ENCODE data around the gene SERPINA5.

The SERPINA5 gene

DNA sequence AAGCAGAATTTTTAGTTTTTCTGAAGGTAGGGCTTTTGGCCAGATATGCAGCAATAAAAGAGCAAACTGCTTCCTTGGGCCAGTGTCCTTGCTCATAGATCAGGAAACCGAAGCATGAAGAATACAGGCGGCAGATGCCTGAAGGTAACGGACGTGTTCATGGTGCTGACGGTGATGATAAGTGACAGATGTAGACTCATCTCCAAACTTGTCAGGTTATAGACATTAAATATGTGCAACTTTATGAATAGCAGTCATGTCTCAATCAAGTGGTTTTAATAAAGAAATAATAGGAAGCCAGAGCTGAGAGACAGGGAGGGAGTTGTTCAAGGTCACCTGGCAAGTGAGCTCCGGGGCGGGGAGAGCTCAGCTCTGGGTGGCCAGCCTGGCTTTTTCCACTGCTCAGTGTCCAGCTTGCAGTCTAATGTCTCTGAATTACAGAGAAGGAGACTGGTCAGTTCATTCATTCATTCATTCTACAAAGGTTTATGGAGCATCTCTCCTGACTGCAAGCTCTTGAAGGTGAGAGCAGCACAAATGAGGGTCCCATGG is 1.0 kb downstream of the SERPINA5 start:
- Histone ChIP-seq H3K4ac (ENCODE audit: low read depth in 1 of 2, low read length in 2 of 2) (no peak overlapping the region), H3K79me1 (replicated peaks; ENCODE audit: low read length, poor library complexity, severe bottlenecking) (no peaks in the 10 kb centered on the region), H3K4me3 (ENCODE audit: insufficient read depth in 1 of 2, low read depth in 1 of 2, low read length in 2 of 2) (no peak overlapping the region), H3K4me2 (ENCODE audit: low read length, poor library complexity, severe bottlenecking) (no peak overlapping the region), H3K36me3 (ENCODE audit: control insufficient read depth in 1 of 2, insufficient read depth in 2 of 2, low read depth in 1 of 2, low read length in 2 of 2) (no peaks in the 10 kb centered on the region), H2BK120ac (ENCODE audit: low read depth, low read length) (no peak overlapping the region), H3K23ac (ENCODE audit: low read length in 2 of 2) (no peak overlapping the region), H2AFZ (ENCODE audit: low read depth, low read length) (no peak overlapping the region), H3K18ac (ENCODE audit: low read depth in 1 of 2, low read length in 2 of 2) (no peak overlapping the region), H3K27me3 (ENCODE audit: control insufficient read depth in 1 of 2, insufficient read depth in 1 of 2, low read length in 2 of 2) (peaks cover 8 to 45% of the 10 kb centered on the region in 2 experiments), H3K14ac (ENCODE audit: low read length in 2 of 2) (no peak overlapping the region), H2BK5ac (ENCODE audit: low read depth, low read length, poor library complexity, severe bottlenecking) (no peak overlapping the region), H4K8ac (ENCODE audit: low read length) (no peak overlapping the region), H4K91ac (ENCODE audit: low read length) (no peak overlapping the region), H3K27ac (ENCODE audit: low read length, poor library complexity, severe bottlenecking) (no peak overlapping the region), H3K9ac (ENCODE audit: low read length) (no peak overlapping the region), H3K9me3 (ENCODE audit: control insufficient read depth, low read length) (no peaks in the 10 kb centered on the region), H2BK15ac (ENCODE audit: low read depth, poor library complexity, severe bottlenecking) (no peak overlapping the region), H3K4me1 (ENCODE audit: control insufficient read depth, insufficient read depth, low read depth, low read length) (no peaks in the 10 kb centered on the region), H2BK12ac (ENCODE audit: low read length in 2 of 2) (no peak overlapping the region), H2AK5ac (ENCODE audit: low read length, severe bottlenecking) (no peak overlapping the region)
- WGBS: 94% methylated on average over 6 of the region's 7 CpGs
- DNase-seq: no peak

DNA sequence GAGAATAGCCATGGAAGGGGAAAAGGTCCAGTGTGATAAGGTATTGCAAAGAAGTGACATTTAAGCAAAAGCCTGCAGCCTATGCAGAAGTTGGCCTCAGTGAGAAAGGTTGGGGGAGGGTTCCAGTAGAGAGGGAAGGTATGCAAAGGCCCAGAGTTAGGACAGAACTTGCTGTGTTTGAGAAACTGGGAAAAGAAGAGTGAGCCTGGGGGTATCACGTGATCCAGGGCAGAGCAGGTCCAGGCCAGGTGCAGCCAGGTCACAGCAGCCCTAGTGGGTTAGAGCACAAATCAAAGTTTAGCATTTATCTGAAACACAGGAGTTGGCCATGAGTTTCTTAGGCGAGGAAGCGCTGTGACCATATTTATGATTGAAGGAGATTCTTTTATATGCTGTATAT is 1.6 kb downstream of the SERPINA5 start:
- H3K4ac ChIP-seq (ENCODE audit: low read depth in 1 of 2, low read length in 2 of 2): no peak overlapping the region
- no peak overlapping the region for H3K9ac ChIP-seq (ENCODE audit: low read length)
- no peaks in the 10 kb centered on the region for H3K4me1 ChIP-seq (ENCODE audit: control insufficient read depth, insufficient read depth, low read depth, low read length)
- no peak overlapping the region for H2AK5ac ChIP-seq (ENCODE audit: low read length, severe bottlenecking)
- no peak for DNase-seq
- H3K27me3 ChIP-seq (ENCODE audit: control insufficient read depth in 1 of 2, insufficient read depth in 1 of 2, low read length in 2 of 2): peaks cover 11 to 48% of the 10 kb centered on the region in 2 experiments
- H4K91ac ChIP-seq (ENCODE audit: low read length): no peak overlapping the region
- H2AFZ ChIP-seq (ENCODE audit: low read depth, low read length): no peak overlapping the region
- no peak overlapping the region for H2BK15ac ChIP-seq (ENCODE audit: low read depth, poor library complexity, severe bottlenecking)
- H3K4me3 ChIP-seq (ENCODE audit: insufficient read depth in 1 of 2, low read depth in 1 of 2, low read length in 2 of 2): no peak overlapping the region
- H4K8ac ChIP-seq (ENCODE audit: low read length): no peak overlapping the region
- H3K9me3 ChIP-seq (ENCODE audit: control insufficient read depth, low read length): no peaks in the 10 kb centered on the region
- H3K79me1 ChIP-seq (replicated peaks; ENCODE audit: low read length, poor library complexity, severe bottlenecking): no peaks in the 10 kb centered on the region
- no peak overlapping the region for H2BK12ac ChIP-seq (ENCODE audit: low read length in 2 of 2)
- no peak overlapping the region for H2BK5ac ChIP-seq (ENCODE audit: low read depth, low read length, poor library complexity, severe bottlenecking)
- no peak overlapping the region for H3K14ac ChIP-seq (ENCODE audit: low read length in 2 of 2)
- H3K36me3 ChIP-seq (ENCODE audit: control insufficient read depth in 1 of 2, insufficient read depth in 2 of 2, low read depth in 1 of 2, low read length in 2 of 2): no peaks in the 10 kb centered on the region
- WGBS: 82% methylated on average over 3 of the region's 3 CpGs
- H3K18ac ChIP-seq (ENCODE audit: low read depth in 1 of 2, low read length in 2 of 2): no peak overlapping the region
- no peak overlapping the region for H2BK120ac ChIP-seq (ENCODE audit: low read depth, low read length)
- no peak overlapping the region for H3K23ac ChIP-seq (ENCODE audit: low read length in 2 of 2)
- no peak overlapping the region for H3K27ac ChIP-seq (ENCODE audit: low read length, poor library complexity, severe bottlenecking)
- H3K4me2 ChIP-seq (ENCODE audit: low read length, poor library complexity, severe bottlenecking): no peak overlapping the region

DNA sequence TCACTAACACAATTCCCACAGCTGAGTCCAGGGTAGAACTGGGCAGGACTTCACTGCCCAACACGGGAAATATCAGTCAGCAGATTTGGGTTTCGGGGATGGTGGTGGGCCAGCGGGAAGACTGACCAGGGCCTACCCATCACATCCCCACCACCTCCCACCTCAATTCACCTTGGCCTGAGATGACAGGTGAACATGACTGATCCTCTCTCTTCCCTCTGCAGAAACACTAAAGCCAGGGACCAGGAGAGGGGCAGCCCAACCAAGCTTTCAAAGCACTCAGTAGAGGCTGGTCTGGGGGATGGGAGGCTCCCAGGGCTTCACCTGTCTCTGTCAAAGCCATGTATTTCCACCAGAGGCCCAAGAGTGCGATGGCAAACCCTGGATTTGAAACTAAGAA is 2.3 kb downstream of the SERPINA5 start:
- DNase-seq: no peak
- 94% methylated on average over 3 of the region's 4 CpGs for WGBS
- H2BK15ac ChIP-seq (ENCODE audit: low read depth, poor library complexity, severe bottlenecking): no peak overlapping the region
- peaks cover 10 to 50% of the 10 kb centered on the region in 2 experiments for H3K27me3 ChIP-seq (ENCODE audit: control insufficient read depth in 1 of 2, insufficient read depth in 1 of 2, low read length in 2 of 2)
- peak overlapping the region; percentile 3 for H2AFZ ChIP-seq (ENCODE audit: low read depth, low read length)
- no peak overlapping the region for H2BK12ac ChIP-seq (ENCODE audit: low read length in 2 of 2)
- no peak overlapping the region for H4K8ac ChIP-seq (ENCODE audit: low read length)
- no peak overlapping the region for H3K18ac ChIP-seq (ENCODE audit: low read depth in 1 of 2, low read length in 2 of 2)
- H3K4me2 ChIP-seq (ENCODE audit: low read length, poor library complexity, severe bottlenecking): no peak overlapping the region
- no peak overlapping the region for H2BK5ac ChIP-seq (ENCODE audit: low read depth, low read length, poor library complexity, severe bottlenecking)
- no peak overlapping the region for H3K4me3 ChIP-seq (ENCODE audit: insufficient read depth in 1 of 2, low read depth in 1 of 2, low read length in 2 of 2)
- no peak overlapping the region for H3K14ac ChIP-seq (ENCODE audit: low read length in 2 of 2)
- no peak overlapping the region for H2BK120ac ChIP-seq (ENCODE audit: low read depth, low read length)
- no peaks in the 10 kb centered on the region for H3K36me3 ChIP-seq (ENCODE audit: control insufficient read depth in 1 of 2, insufficient read depth in 2 of 2, low read depth in 1 of 2, low read length in 2 of 2)
- H3K9me3 ChIP-seq (ENCODE audit: control insufficient read depth, low read length): no peaks in the 10 kb centered on the region
- no peak overlapping the region for H3K4ac ChIP-seq (ENCODE audit: low read depth in 1 of 2, low read length in 2 of 2)
- no peak overlapping the region for H2AK5ac ChIP-seq (ENCODE audit: low read length, severe bottlenecking)
- H3K9ac ChIP-seq (ENCODE audit: low read length): no peak overlapping the region
- no peak overlapping the region for H3K23ac ChIP-seq (ENCODE audit: low read length in 2 of 2)
- H3K4me1 ChIP-seq (ENCODE audit: control insufficient read depth, insufficient read depth, low read depth, low read length): no peaks in the 10 kb centered on the region
- no peak overlapping the region for H3K27ac ChIP-seq (ENCODE audit: low read length, poor library complexity, severe bottlenecking)
- no peaks in the 10 kb centered on the region for H3K79me1 ChIP-seq (replicated peaks; ENCODE audit: low read length, poor library complexity, severe bottlenecking)
- no peak overlapping the region for H4K91ac ChIP-seq (ENCODE audit: low read length)

DNA sequence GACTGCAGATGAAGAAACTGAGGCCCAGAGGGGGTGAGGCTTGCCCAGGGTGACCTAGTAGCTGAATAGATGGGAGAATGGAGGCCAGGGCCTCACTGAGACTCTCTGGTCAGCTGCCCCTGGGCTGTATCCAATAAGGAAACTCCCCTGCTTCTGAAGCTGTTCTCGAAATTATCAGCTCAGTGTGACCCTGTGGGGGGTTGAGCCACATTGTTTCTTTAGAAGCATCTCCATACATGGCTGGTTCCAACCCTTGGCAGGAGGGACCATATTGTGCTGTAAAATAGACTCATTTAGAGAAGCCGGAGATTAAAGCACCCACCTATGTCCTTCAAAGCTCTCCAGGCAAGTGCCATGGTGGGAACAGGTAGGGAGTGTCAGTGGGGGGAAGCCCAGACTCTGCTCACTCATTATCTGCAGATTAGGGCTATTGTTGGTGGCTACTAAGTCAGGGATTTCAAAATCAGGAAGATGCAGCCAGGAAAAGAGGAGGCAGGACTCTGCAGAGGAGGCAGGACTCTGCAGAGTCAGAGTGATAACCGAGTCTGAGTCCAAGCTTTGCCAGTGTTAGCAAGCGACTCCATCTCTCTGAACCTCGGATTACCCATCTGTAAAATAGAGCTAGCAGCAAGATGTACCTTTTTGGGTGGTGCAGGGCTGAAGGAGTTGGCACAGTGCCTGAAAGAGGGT is 3.5 kb downstream of the SERPINA5 start:
- no peak overlapping the region for H3K9ac ChIP-seq (ENCODE audit: low read length)
- no peak overlapping the region for H2BK15ac ChIP-seq (ENCODE audit: low read depth, poor library complexity, severe bottlenecking)
- H4K91ac ChIP-seq (ENCODE audit: low read length): no peak overlapping the region
- no peak for DNase-seq
- H3K9me3 ChIP-seq (ENCODE audit: control insufficient read depth, low read length): no peaks in the 10 kb centered on the region
- 71% methylated on average over 4 of the region's 5 CpGs for WGBS
- H3K18ac ChIP-seq (ENCODE audit: low read depth in 1 of 2, low read length in 2 of 2): no peak overlapping the region
- no peak overlapping the region for H2BK12ac ChIP-seq (ENCODE audit: low read length in 2 of 2)
- no peak overlapping the region for H4K8ac ChIP-seq (ENCODE audit: low read length)
- no peak overlapping the region for H2BK120ac ChIP-seq (ENCODE audit: low read depth, low read length)
- no peak overlapping the region for H2AFZ ChIP-seq (ENCODE audit: low read depth, low read length)
- H3K23ac ChIP-seq (ENCODE audit: low read length in 2 of 2): no peak overlapping the region
- no peak overlapping the region for H3K4me2 ChIP-seq (ENCODE audit: low read length, poor library complexity, severe bottlenecking)
- no peak overlapping the region for H2AK5ac ChIP-seq (ENCODE audit: low read length, severe bottlenecking)
- H2BK5ac ChIP-seq (ENCODE audit: low read depth, low read length, poor library complexity, severe bottlenecking): no peak overlapping the region
- H3K4ac ChIP-seq (ENCODE audit: low read depth in 1 of 2, low read length in 2 of 2): no peak overlapping the region
- H3K4me1 ChIP-seq (ENCODE audit: control insufficient read depth, insufficient read depth, low read depth, low read length): no peaks in the 10 kb centered on the region
- H3K14ac ChIP-seq (ENCODE audit: low read length in 2 of 2): no peak overlapping the region
- no peaks in the 10 kb centered on the region for H3K79me1 ChIP-seq (replicated peaks; ENCODE audit: low read length, poor library complexity, severe bottlenecking)
- H3K4me3 ChIP-seq (ENCODE audit: insufficient read depth in 1 of 2, low read depth in 1 of 2, low read length in 2 of 2): no peak overlapping the region
- no peak overlapping the region for H3K27ac ChIP-seq (ENCODE audit: low read length, poor library complexity, severe bottlenecking)
- H3K27me3 ChIP-seq (ENCODE audit: control insufficient read depth in 1 of 2, insufficient read depth in 1 of 2, low read length in 2 of 2): peaks cover 10 to 52% of the 10 kb centered on the region in 2 experiments
- H3K36me3 ChIP-seq (ENCODE audit: control insufficient read depth in 1 of 2, insufficient read depth in 2 of 2, low read depth in 1 of 2, low read length in 2 of 2): no peaks in the 10 kb centered on the region
